ENCODE results near the gene ACADVL. TPM values are rescaled to one million over a fixed set of nuclear protein-coding genes. Genes with fewer than 3 reads are reported as not detected.
A peak's percentile ranks its signal among the peaks of the same experiment; 100 is the strongest.

ACADVL gene
- total RNA-seq, 1 donor from 2014 or later: 2,192 TPM

GRCh38 chr17:7184647-7185046 lies 35.1 kb upstream of the ACADVL start:
- intact Hi-C loops (cut with DNase I): no loop called here
- no peak for DNase-seq (ENCODE audit: missing footprints)
- ATAC-seq: no peak

DNA sequence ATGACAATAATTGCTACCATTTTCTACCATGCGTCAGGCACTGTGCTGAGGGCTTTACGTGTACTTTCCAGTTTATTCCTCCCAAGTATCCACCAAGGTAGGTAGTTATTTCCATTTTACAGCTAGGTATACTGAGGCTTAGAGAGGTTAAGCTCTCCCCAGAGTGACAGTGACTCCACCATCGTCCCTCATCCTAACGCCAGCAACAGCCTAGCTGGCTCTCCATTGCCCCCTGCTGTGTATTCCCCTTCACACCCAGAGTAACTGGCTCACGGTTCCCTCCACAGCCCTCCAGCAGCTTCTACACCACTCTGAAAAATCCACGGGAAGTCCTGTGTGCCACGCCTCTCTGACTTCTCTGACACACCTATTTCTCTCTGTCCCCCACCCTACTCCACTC lies 33.5 kb upstream of the ACADVL start:
- no peak for DNase-seq (ENCODE audit: missing footprints)
- intact Hi-C loops (cut with DNase I): no loop called here
- no peak for ATAC-seq

- intact Hi-C loops (cut with DNase I): no loop called here
- no peak for DNase-seq (ENCODE audit: missing footprints)
- ATAC-seq: no peak
Measured at GRCh38 chr17:7190276-7190917, 29.3 kb upstream of the ACADVL start.

DNA sequence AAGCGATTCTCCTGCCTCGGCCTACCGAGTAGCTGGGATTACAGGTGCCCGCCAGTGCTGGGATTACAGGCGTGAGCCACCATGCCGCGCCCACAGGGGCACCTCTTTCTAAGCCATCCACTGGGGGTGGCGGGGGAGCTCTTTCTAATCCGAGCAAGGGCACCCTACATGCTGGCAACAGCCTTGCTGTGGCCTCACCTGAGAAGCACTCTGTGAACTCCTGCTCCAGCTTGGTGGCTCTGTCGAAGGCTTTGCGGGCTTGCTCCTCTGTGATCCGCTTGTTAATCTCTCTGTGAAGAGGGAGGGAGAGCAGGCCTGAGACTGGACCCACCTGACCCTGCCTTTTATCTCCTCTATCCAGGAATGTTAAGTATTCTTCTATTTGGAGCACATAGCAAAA lies 28.7 kb upstream of the ACADVL start:
- no peak for DNase-seq (ENCODE audit: missing footprints)

DNA sequence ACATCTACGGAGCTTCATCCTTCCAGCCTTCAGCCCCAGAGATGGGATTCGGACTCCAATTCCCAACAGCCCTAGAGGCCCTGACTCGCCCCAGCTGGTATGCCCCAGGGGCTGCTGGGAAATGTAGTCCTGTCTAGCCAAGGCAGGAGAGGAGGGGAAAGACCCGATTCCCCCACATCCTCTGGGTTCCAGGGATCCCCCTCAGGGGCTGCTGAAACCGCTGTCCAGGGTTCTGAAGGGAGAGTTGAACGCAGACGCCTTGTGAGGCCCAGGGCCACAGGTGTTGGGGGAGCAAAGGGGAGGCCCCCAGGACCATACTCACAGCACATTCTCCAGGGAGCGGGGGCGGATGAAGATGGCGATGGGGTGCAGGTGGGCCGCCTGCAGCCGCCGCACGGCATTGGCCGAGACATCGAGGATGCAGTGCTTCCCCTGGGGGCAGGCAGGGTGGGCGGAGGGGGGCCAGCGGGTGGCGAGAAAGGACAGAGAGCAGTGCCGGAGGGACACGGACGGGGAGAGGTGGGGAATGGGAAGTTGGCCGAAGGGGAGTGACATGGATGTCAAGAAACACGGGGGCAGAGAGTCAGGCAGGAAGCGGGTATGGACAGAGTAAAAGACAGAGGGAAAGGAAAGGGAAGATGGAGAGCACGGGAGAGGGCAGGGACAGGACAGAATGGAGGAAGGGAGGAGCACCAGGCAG lies 28.0 kb upstream of the ACADVL start:
- DNase-seq (ENCODE audit: missing footprints) (no peak), ATAC-seq (peak; percentile 65)
- intact Hi-C loops (cut with DNase I): no loop called here

More for the DNA sequence above, 28.7 kb upstream of the ACADVL start:
- intact Hi-C loops (cut with DNase I): no loop called here
- ATAC-seq: no peak

GRCh38 chr17:7192271-7192937 lies 27.3 kb upstream of the ACADVL start:
- intact Hi-C loops (cut with DNase I): no loop called here
- DNase-seq (ENCODE audit: missing footprints) (no peak), ATAC-seq (no peak)

- no peak for ATAC-seq
- intact Hi-C loops (cut with DNase I): no loop called here
- no peak for DNase-seq (ENCODE audit: missing footprints)
Measured at GRCh38 chr17:7195971-7196370, 23.8 kb upstream of the ACADVL start.

DNA sequence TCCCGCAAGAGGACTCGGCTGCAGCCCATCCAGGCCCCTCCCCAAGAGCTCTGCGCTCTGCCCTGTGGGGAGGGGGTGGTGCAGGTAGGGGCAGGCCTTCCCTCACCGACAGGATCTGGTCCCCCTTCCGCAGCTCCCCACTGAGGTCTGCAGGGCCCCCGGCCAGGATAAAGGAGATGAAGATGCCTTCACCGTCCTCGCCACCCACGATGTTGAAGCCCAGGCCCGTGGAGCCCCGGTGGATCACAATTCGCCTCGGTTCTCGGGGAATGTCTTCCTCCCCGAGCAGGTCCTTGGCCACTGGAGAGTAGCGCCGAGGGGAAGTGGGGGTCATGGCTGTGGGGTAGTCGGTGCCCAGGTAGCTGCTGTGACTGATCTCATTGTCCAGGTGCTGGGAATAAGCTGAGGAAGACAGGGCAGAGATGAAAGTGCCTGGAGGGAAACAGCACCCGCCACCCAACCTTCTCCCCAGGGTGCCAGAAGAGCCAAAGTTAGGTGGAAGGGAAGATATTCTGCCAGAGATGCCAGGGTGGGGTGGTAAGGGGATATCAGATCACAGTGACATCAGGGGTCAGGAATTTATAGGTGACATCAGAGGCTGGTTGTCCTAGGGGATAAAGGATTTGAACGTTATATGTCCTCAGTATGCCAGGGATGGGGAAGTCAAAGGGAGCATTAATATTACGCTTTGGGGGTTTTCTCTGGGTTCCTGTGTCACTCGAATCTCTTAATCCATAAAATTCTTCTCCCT lies 22.9 kb upstream of the ACADVL start:
- intact Hi-C loops (cut with DNase I): no loop called here
- no peak for ATAC-seq

DNA sequence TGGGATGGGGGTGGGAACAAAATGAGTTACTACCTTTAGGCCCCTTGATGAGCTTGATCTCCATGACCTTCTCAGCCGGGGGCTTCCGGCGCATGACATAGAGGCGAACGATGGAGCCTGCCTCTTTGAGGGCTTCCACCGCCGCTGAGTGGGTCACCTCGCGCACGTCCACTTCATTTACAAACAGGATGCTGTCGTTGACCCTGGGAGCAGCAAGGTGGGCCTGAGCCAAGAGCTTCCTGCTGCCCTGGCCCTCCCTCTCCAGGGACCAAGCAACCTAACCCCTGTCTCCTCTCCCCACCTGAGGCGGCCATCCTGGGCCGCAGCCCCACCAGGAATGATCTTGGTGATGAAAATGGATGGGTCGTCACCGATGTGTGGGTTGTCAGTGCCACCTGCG lies 16.3 kb upstream of the ACADVL start:
- intact Hi-C loops (cut with DNase I): no loop called here
- ATAC-seq: no peak
- DNase-seq (ENCODE audit: missing footprints): no peak

More for the DNA sequence above, 22.9 kb upstream of the ACADVL start:
- no peak for DNase-seq (ENCODE audit: missing footprints)

DNA sequence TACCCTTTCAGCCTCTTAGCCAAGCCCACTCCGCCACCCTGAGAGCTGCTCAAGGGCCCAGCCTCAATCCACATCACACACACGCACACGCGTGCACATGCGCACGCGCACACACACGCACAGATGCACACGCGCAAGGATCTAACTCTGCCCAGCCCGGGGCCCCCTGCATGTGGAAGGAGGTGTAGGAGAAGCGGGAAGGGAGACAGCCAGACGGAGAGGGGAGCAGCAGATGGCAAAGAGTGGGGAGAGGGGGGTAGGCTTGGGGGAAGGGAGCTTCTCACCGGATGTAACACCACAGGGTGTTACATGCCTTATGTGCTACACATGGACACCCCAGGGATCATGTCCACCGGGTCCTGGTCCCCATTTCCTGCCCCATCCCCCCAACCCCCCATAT lies 15.4 kb upstream of the ACADVL start:
- DNase-seq (ENCODE audit: missing footprints) (no peak), ATAC-seq (peak; percentile 12)
- intact Hi-C loops (cut with DNase I): no loop called here

DNA sequence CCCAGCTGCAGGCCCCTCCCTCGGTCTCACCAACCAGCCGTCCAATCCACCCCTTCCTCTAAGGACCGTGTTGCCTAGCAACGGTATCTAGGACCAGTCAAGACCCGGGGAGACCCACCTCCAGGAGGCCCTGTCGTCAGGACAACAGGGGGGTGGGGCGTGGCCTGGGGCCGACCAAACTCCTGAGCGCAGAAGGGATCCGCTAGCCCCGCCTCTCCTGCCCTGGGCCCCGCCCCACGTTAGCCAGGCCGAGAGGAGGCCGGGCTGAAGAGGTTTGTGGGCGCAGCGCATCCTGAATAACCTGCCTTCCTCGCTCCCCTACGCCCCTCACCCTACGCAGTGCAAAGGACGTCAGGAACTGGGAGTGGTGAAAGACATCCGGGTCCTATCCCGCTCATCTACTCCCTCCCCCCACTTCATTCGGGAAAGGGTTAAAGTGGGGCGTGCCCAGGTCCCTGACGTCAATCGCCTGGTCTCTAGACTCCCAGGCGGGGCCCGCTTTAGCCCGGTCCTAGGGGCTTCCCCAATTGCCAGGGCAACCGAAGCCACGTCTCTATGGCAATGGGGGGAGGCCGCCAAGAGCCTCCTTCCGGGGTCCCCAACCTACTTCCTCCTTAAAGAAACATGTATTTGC lies 14.8 kb upstream of the ACADVL start:
- ATAC-seq: peak; percentile 90
- intact Hi-C loops (cut with DNase I): no loop called here
- peak; percentile 93 for DNase-seq (ENCODE audit: missing footprints)

GRCh38 chr17:7205561-7205960 lies 14.2 kb upstream of the ACADVL start:
- ATAC-seq (no peak), DNase-seq (ENCODE audit: missing footprints) (no peak)
- intact Hi-C loops (cut with DNase I): no loop called here

DNA sequence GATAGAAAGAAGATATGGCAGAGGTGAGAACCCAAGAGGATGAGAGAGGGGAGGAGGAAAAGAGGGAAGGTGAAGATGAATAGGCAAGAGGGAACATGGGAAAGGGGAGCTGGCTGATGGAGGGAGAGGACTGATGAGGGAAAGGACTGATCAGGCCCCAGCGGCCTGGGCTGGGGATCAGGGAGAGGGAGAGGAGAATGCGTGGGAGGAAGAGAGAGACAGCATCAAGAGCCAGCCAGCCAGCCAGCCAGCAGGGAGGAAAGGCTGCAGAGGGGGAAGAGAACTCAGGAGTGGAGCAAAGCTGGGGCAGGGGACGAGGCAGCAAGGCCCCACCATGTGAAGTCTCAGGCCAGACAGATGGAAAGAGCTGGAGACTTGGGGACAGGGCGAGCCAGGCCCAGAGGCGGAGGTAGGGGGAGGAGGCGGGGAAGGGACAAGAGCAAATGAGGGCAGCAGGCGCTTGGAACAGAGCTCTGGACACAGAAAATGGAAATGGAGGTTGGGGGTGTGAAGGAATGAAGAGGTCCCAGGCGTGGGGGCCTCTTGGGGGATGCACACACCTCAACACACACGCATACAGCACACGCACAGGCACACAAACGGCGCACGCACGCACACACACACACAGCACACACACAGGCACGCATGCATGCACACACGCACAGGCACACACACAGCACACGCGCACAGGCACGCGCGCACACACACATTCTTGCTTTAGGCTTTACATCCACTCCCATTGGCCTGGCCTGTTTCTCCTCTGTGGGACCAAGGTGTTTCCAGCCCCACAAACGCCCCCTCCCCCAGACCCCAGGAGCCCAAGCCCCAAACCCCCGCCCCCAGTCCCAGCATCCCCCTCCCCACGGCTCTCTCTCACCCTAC lies 12.4 kb upstream of the ACADVL start:
- intact Hi-C loops (cut with DNase I): no loop called here
- ATAC-seq (peak; percentile 6), DNase-seq (ENCODE audit: missing footprints) (peak; percentile 64)

GRCh38 chr17:7208027-7208571 lies 11.6 kb upstream of the ACADVL start:
- DNase-seq (ENCODE audit: missing footprints) (peak; percentile 39), ATAC-seq (no peak)
- intact Hi-C loops (cut with DNase I): no loop called here

DNA sequence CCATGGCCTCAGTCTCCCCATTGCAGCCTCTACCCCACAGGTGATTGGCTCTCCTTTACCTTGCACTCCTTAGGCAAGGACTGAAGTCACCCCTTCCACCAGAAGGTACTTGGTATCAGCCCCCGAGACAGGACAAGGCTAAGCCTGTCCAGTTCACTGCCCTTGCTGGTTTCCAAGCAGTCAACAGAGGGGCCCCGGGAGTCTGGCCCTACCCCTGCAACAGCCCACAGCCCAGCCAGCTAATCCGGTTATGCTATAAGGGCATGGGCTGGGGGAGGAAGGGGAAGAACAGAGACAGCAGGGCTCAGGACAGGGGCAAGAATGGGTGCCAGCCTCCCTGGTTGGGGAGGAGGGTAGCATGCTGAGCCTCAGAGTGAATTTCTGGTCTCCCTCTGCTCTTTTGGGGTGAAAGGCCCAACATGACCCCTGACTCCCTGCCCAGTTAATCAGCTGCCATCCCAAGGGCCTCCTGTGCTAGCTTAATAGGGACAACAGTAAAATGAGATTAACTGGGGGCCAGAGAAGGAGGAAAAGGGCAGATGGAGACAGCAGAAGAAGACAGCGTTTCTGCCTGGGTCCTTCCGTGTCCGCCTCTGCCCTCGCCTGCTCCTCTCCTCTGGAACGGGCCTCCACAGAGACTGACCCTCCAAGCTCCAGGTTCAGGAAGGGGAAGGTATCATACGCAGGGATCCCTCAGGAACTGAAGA lies 10.8 kb upstream of the ACADVL start:
- no peak for ATAC-seq
- intact Hi-C loops (cut with DNase I): no loop called here
- no peak for DNase-seq (ENCODE audit: missing footprints)

- DNase-seq (ENCODE audit: missing footprints): peak; percentile 30
- intact Hi-C loops (cut with DNase I): no loop called here
- no peak for ATAC-seq
Measured at GRCh38 chr17:7211491-7212273, 8.1 kb upstream of the ACADVL start.

All from Right ventricle myocardium inferior (tissue), 1 donor.